Neural cell (in vitro differentiated cells): ENCODE data around the gene GAB2. TPM values are rescaled to one million over a fixed set of nuclear protein-coding genes. Genes with fewer than 3 reads are reported as not detected.

ENCODE experiments used
- H2AFZ ChIP-seq: fragments of 200-600, 300-800 bp; sonication (generic), shearing (Covaris generic); 2 replicates; pipeline ENCODE4 v1.6.0; 2014; ENCODE audit warnings: low read depth, mild to moderate bottlenecking, antibody characterized with exemption, low read length, moderate library complexity
- H3F3A ChIP-seq: fragments of 200-600 bp; shearing (Covaris generic); 2 replicates; pipeline ENCODE4 v1.6.1; 2016; ENCODE audit warnings: mild to moderate bottlenecking, moderate library complexity, mixed read lengths, antibody characterized with exemption, low read length; ENCODE audit not compliant: insufficient read depth, poor library complexity, severe bottlenecking
- H3K27ac ChIP-seq: fragments of 200-600, 300-800 bp; sonication (generic), shearing (Covaris generic); 2 replicates; pipeline ENCODE4 v1.5.1; 2014; ENCODE audit warnings: mild to moderate bottlenecking, low read length, moderate library complexity
- H3K27me3 ChIP-seq: fragments of 300-800, 200-600 bp; sonication (generic), shearing (Covaris generic); 2 replicates; pipeline ENCODE4 v1.6.0; 2014; ENCODE audit warnings: mild to moderate bottlenecking, low read depth, low read length, moderate library complexity; ENCODE audit not compliant: insufficient read depth
- H3K36me3 ChIP-seq: fragments of 300-800, 200-600 bp; sonication (generic), shearing (Covaris generic); 2 replicates; pipeline ENCODE4 v1.5.1; 2014; ENCODE audit warnings: mild to moderate bottlenecking, antibody characterized with exemption, low read length, moderate library complexity; ENCODE audit not compliant: insufficient read depth
- H3K4me2 ChIP-seq: fragments of 300-800, 200-600 bp; sonication (generic), shearing (Covaris generic); 2 replicates; pipeline ENCODE4 v1.6.0; 2014; ENCODE audit warnings: mild to moderate bottlenecking, low read length
- H3K4me3 ChIP-seq: fragments of 300-800, 200-600 bp; sonication (generic), shearing (Covaris generic); 2 replicates; pipeline ENCODE4 v1.5.1; 2014; ENCODE audit warnings: mild to moderate bottlenecking, low read length, moderate library complexity
- H3K79me2 ChIP-seq: fragments of 200-600 bp; shearing (Covaris generic); replicated peaks from 2 replicates; pipeline ENCODE4 v1.6.0; 2014; ENCODE audit warnings: mild to moderate bottlenecking, low read length, moderate library complexity; ENCODE audit not compliant: insufficient read depth
- H3K9ac ChIP-seq: fragments of 300-800, 200-600 bp; sonication (generic), shearing (Covaris generic); 2 replicates; pipeline ENCODE4 v1.6.1; 2016; ENCODE audit warnings: mild to moderate bottlenecking, low read length, mixed read lengths
- H3K9me2 ChIP-seq: fragments of 200-600 bp; shearing (Covaris generic); 2 replicates; pipeline ENCODE4 v1.6.1; 2016; ENCODE audit warnings: mild to moderate bottlenecking, low read length, mixed read lengths; ENCODE audit not compliant: insufficient read depth
- H3K9me3 ChIP-seq: fragments of 200-600, 300-800 bp; sonication (generic), shearing (Covaris generic); 2 replicates; pipeline ENCODE4 v1.6.1; 2016; ENCODE audit warnings: mild to moderate bottlenecking, mixed run types, low read length, moderate library complexity, mixed read lengths
- H4K20me1 ChIP-seq: fragments of 200-600 bp; shearing (Covaris generic); 2 replicates; pipeline ENCODE4 v1.6.1; 2016; ENCODE audit warnings: mild to moderate bottlenecking, mixed run types; ENCODE audit not compliant: insufficient read depth
- EP300 ChIP-seq: fragments of 450-650 bp; conservative IDR thresholded peaks from 2 replicates; pipeline ENCODE4 v1.6.1; 2014; ENCODE audit warnings: antibody characterized with exemption, mild to moderate bottlenecking, moderate library complexity; ENCODE audit not compliant: poor library complexity, severe bottlenecking
- EZH2 ChIP-seq: fragments of 200-600, 300-800 bp; shearing (Covaris generic), sonication (generic); IDR thresholded peaks from 2 replicates; pipeline ENCODE4 v1.6.1; 2014; ENCODE audit warnings: antibody characterized with exemption, low read length, borderline replicate concordance, mild to moderate bottlenecking; ENCODE audit not compliant: insufficient read depth, poor library complexity, severe bottlenecking
- MXI1 ChIP-seq: fragments of 450-650 bp; conservative IDR thresholded peaks from 2 replicates; pipeline ENCODE4 v1.6.1; 2014; ENCODE audit warnings: antibody characterized with exemption, mild to moderate bottlenecking; ENCODE audit not compliant: poor library complexity, severe bottlenecking
- POLR2AphosphoS5 ChIP-seq: IDR thresholded peaks from 2 replicates; pipeline ENCODE4 v1.6.1; 2012
- RAD21 ChIP-seq: fragments of 450-650 bp; conservative IDR thresholded peaks from 2 replicates; pipeline ENCODE4 v1.6.1; 2014; ENCODE audit warnings: antibody characterized with exemption, mild to moderate bottlenecking, moderate library complexity
- SMC3 ChIP-seq: fragments of 450-650 bp; conservative IDR thresholded peaks from 2 replicates; pipeline ENCODE4 v1.6.1; 2014; ENCODE audit warnings: antibody characterized with exemption, mild to moderate bottlenecking, moderate library complexity; ENCODE audit not compliant: poor library complexity
- TAF1 ChIP-seq: IDR thresholded peaks from 2 replicates; pipeline ENCODE4 v1.6.1; 2012; ENCODE audit warnings: low read depth
- polyA plus RNA-seq: library from polyadenylated mRNA; depleted of rRNA; stranded (reverse); fragments of >200 nt; gene quantifications from 2 replicates; pipeline ENCODE4 v1.2.3, GENCODE V29; 2014
- TF ChIP-seq, protein P1 (sequence below): IDR thresholded peaks from 2 replicates; pipeline ENCODE4 v1.6.1; 2012; ENCODE audit warnings: borderline replicate concordance
- TF ChIP-seq, protein P2 (sequence below): fragments of 450-650 bp; IDR thresholded peaks from 2 replicates; pipeline ENCODE4 v1.5.1; 2014; ENCODE audit warnings: antibody characterized with exemption, mild to moderate bottlenecking, moderate library complexity; ENCODE audit not compliant: poor library complexity, severe bottlenecking

Gene GAB2
- polyA plus RNA-seq, 1 donor from 2014 or later, result 21.9 TPM

DNA sequence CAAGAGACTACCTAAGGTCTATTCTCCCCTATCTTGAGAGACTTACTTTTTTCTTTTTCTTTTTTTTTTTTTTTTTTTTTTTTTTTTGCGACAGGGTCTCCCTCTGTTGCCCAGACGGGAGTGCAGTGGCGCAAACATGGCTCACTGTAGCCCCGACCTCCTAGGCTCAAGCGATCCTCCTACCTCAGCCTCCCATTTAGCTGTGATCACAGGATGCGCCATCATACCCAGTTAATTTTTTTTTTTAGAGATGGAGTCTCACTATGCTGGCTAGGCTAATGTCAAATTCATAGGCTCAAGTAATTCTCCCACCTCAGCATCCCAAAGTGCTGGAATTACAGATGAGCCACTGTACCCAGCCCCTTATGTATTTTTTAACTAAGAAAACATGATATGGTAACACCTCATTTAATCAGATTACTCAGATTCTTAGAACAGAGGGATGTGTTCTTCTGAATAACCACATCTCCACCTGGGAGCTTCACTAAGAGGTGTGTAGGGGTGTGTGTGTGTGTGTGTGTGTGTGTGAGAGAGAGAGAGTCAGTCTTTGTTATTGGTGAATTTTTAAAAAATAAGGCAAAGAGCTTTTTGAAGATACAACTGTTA is 126.0 kb downstream of the GAB2 start:
- H3K79me2 ChIP-seq, result peaks cover 11% of the 10 kb centered on the region
- no peaks in the 10 kb centered on the region for H4K20me1 ChIP-seq
- no peak overlapping the region for H3K9ac ChIP-seq
- no peaks in the 10 kb centered on the region for H3K36me3 ChIP-seq
- TF ChIP-seq TAF1 (no peak), RAD21 (no peak), EP300 (no peak), SMC3 (no peak), EZH2 (no peak), MXI1 (no peak), POLR2AphosphoS5 (no peak)
- TF ChIP-seq, protein P1, sequence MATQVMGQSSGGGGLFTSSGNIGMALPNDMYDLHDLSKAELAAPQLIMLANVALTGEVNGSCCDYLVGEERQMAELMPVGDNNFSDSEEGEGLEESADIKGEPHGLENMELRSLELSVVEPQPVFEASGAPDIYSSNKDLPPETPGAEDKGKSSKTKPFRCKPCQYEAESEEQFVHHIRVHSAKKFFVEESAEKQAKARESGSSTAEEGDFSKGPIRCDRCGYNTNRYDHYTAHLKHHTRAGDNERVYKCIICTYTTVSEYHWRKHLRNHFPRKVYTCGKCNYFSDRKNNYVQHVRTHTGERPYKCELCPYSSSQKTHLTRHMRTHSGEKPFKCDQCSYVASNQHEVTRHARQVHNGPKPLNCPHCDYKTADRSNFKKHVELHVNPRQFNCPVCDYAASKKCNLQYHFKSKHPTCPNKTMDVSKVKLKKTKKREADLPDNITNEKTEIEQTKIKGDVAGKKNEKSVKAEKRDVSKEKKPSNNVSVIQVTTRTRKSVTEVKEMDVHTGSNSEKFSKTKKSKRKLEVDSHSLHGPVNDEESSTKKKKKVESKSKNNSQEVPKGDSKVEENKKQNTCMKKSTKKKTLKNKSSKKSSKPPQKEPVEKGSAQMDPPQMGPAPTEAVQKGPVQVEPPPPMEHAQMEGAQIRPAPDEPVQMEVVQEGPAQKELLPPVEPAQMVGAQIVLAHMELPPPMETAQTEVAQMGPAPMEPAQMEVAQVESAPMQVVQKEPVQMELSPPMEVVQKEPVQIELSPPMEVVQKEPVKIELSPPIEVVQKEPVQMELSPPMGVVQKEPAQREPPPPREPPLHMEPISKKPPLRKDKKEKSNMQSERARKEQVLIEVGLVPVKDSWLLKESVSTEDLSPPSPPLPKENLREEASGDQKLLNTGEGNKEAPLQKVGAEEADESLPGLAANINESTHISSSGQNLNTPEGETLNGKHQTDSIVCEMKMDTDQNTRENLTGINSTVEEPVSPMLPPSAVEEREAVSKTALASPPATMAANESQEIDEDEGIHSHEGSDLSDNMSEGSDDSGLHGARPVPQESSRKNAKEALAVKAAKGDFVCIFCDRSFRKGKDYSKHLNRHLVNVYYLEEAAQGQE, result no peak
- TF ChIP-seq, protein P2, sequence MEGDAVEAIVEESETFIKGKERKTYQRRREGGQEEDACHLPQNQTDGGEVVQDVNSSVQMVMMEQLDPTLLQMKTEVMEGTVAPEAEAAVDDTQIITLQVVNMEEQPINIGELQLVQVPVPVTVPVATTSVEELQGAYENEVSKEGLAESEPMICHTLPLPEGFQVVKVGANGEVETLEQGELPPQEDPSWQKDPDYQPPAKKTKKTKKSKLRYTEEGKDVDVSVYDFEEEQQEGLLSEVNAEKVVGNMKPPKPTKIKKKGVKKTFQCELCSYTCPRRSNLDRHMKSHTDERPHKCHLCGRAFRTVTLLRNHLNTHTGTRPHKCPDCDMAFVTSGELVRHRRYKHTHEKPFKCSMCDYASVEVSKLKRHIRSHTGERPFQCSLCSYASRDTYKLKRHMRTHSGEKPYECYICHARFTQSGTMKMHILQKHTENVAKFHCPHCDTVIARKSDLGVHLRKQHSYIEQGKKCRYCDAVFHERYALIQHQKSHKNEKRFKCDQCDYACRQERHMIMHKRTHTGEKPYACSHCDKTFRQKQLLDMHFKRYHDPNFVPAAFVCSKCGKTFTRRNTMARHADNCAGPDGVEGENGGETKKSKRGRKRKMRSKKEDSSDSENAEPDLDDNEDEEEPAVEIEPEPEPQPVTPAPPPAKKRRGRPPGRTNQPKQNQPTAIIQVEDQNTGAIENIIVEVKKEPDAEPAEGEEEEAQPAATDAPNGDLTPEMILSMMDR, result no peak
- H3K9me3 ChIP-seq, result no peaks in the 10 kb centered on the region
- H2AFZ ChIP-seq, result no peak overlapping the region
- H3K27me3 ChIP-seq, result no peaks in the 10 kb centered on the region
- no peak overlapping the region for H3K4me3 ChIP-seq
- no peaks in the 10 kb centered on the region for H3F3A ChIP-seq
- no peak overlapping the region for H3K27ac ChIP-seq
- no peaks in the 10 kb centered on the region for H3K9me2 ChIP-seq
- H3K4me2 ChIP-seq, result no peak overlapping the region

DNA sequence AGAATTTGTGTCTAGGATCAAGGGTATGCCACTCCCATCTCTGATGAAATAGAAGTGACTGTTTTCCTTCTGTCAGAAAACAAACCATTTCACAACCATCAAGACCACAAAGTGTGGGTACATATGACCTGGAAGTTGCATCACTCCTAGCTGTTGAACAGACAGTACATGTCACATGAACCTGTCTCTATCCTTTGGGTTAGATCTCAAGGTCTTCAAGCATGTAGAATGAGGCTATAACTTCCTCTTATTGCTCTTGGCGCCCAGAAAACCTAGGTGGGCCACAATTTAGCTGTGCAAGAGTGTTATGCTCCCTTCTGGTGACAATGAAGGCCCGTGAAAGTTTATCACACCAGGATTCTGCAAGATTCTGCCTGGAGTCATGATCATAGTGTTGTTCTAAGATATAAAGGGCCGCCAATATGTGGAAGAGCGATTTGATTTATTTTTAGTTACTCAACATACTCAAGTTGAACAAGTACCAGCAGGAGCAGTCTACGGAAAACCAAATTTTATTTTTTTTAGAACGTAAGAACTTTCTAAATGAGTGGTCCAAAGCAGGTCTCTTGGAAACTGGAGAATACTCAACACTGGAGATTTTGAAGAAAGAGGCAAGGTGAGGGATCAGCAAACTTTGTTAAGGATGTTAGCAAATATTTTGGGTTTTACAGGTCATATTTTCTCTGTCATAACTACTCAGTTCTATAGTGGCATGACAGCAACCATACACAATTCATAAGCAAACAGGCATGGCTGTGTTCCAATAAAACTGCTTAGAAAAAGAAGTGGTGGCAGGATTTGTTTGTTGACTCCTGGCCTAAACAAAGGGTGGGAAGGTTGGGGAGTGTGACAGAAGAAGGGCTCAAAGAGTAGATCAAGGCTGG is 127.1 kb downstream of the GAB2 start:
- H4K20me1 ChIP-seq, result no peaks in the 10 kb centered on the region
- H3K4me2 ChIP-seq, result no peak overlapping the region
- no peak overlapping the region for H3K4me3 ChIP-seq
- H3K27me3 ChIP-seq, result no peaks in the 10 kb centered on the region
- no peaks in the 10 kb centered on the region for H3K9me3 ChIP-seq
- H3K27ac ChIP-seq, result no peak overlapping the region
- no peaks in the 10 kb centered on the region for H3K9me2 ChIP-seq
- TF ChIP-seq TAF1 (no peak), SMC3 (no peak), MXI1 (no peak), RAD21 (no peak), EZH2 (no peak), POLR2AphosphoS5 (no peak), EP300 (no peak)
- TF ChIP-seq, protein P2, result no peak
- TF ChIP-seq, protein P1, result no peak
- H3K36me3 ChIP-seq, result no peaks in the 10 kb centered on the region
- peaks cover 11% of the 10 kb centered on the region for H3K79me2 ChIP-seq
- H3F3A ChIP-seq, result no peaks in the 10 kb centered on the region
- no peak overlapping the region for H3K9ac ChIP-seq
- no peak overlapping the region for H2AFZ ChIP-seq
